HG03196 (cell line): ENCODE results near the gene DMKN.

Source experiments
- ATAC-seq: cut with Tn5 transposase; IDR thresholded peaks from one replicate; pipeline ENCODE4 v1.9.1; 2021; ENCODE audit not compliant: unreplicated experiment

Gene DMKN

DNA sequence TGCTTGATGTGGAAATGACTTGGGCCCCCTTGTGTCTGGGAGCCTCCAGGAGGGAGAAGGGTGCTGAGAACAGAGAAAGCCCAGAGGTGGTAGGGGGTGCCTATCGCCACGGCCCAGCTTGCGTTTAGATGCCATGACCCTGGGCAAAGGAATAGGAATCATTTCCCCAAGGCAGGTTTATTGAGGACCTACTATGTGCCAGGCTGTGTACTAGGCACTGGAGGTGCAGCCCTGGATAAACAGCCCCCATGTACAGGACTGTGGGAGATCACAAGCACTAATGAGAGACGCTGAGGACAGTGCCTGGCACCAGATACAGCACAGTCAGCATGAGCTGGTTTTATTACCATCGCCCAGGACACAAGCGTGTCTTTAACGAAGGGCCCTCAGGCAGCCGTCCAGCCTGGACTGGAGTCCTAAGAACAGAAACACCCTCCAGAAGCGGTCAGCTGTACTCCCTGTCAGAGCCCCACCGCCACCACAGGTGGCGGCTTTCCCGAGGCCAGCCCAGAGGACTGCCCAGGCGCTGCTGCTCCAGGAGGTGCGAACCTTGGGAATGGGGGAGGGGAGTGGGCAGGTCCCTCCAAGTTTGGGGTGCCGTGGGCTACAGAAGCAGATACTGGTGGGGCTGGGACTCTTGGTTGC, 36.6 kb upstream of the DMKN start:
- no peak for ATAC-seq

DNA sequence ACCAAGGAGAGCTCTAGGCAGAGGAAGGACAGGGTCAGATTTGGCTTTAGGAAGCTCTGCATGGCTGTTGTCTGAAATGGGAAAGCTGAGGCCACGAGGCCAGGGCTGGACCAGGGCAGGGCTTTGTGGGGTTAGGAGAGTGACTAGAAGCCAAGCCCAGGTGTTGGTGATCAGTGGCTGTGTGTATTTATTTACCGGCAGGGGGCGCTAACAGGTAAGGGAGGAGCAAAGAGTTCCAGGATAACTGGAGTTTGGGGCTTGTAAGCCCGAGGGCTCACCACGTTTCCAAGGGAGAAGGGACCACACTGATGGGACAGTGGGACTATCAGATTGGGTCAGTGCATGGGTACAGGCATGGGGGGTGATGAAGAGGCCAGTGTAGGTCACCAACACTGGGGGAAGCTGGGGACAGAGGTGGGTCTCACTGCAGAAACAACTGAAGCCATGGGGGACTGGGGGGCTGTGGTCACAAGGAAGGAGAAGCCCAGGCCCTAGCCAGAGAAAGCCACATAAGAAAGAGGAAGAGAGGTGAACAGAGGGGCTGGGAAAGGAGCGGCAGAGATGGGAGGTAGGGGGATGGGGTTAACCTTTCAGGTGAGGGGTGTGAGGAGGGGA, 35.8 kb upstream of the DMKN start:
- ATAC-seq: no peak

DNA sequence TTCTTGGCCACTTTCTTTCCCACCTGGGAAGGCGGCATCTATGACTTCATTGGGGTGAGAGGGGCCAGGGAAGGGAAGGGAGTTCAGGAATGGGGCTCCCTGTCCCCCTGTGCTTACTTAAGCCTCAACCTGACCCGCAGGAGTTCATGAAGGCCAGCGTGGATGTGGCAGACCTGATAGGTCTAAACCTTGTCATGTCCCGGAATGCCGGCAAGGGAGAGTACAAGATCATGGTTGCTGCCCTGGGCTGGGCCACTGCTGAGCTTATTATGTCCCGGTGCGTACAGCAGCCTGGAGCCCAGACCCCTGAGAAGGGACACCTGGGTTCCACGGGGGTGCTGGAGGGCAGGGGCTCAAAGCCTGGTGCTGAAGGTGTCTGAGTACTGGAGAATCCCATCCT, 33.1 kb upstream of the DMKN start:
- no peak for ATAC-seq

DNA sequence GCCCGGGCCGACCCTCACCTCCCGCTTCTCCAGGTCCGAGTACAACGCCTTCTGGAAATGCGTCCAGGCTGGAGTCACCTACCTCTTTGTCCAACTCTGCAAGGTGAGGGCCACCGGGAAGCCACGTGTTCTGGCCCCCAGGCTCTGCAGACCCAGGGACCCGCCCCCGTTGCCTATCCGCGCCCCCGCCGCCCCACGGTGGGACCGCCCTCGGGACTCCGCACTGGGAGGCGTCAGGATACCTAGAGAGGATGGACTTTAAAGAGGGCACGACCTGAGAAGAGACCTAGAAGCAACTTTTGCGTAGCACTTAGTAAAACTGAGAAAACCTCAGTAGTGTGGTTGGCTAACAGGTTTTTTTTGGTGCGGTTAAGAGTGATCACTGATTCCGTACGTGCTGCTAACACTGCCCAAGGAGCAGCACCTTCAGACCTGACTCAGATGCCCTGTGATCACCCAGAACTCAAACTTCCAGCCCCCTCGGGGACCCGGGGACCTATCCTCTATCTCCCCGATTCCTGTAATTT, 32.5 kb upstream of the DMKN start:
- peak; percentile 26 for ATAC-seq

DNA sequence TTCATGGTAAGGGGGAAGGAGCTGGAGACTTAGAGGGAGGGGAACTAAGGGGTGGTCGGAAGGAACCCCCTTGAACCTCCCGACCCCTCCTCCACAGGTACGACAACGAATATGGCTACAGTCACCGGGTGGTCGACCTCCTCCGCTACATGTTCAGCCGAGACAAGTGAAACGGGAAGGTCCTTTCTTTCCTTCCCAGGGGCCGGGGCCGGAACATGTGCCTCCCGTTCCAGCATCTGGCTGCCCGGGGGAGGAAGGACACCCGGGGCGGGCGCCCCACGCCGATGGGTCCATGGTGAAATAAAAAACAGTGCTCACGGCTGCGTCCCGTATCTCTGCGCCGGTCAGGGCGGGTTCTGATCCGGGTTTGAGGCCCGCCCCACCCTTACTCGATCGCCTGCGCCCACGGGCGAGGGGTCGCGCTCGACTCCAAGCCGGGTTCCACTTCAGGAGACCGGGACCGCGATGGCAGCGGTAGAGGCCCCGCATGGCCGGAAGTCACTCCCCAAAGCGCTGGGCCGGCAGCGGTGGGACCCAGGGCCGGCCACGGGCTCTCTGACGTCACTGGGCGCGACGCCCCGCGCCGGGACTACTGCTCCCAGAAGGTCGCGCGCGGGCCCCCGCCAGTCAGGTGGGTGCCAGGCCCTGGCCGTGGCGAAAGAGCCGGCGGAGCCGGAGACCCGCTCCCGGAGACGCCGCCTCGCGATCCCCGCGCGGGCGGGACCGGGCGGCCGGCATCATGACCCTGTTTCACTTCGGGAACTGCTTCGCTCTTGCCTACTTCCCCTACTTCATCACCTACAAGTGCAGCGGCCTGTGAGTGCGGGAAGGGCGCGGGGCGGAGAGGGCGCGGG, 31.8 kb upstream of the DMKN start, which contains the start of gene TMEM147:
Gene TMEM147, plus strand, starts transcription at position 626 of the 854 bp plus-strand sequence. Its CDS starts 114 bp downstream, at position 740.
- ATAC-seq: peak; percentile 79

DNA sequence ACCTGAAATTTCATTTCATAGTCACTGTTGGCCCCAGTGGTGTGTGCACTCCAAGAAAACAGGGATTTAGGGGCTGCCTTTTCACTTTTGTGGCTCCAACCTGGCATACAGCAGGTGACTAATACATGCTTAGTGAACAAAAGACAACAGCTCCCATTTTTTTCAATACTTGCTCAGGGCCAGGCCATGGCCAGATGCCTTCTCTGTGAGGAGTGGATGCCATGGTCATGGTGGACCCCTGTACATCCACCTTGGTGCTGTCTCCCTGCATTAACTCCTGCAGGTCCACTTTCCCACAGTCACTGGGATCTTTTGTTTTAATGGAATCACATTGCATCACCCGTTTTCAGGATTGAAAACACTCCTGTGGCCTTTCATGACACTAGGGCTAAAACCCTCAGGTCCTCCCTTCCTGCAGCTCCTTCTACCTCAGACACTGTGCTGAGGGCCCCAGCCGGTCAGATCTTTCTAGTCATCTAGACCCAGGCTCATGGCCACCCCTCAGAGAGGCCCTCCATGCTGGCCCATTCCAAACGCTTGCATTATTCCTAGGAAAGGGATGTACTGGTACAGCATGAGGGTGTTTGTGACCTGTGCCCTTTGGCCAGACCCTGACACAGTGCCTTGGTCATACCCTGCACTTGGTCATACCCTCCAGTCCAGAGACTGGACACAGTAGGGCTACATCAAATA, 30.8 kb upstream of the DMKN start:
- no peak for ATAC-seq

DNA sequence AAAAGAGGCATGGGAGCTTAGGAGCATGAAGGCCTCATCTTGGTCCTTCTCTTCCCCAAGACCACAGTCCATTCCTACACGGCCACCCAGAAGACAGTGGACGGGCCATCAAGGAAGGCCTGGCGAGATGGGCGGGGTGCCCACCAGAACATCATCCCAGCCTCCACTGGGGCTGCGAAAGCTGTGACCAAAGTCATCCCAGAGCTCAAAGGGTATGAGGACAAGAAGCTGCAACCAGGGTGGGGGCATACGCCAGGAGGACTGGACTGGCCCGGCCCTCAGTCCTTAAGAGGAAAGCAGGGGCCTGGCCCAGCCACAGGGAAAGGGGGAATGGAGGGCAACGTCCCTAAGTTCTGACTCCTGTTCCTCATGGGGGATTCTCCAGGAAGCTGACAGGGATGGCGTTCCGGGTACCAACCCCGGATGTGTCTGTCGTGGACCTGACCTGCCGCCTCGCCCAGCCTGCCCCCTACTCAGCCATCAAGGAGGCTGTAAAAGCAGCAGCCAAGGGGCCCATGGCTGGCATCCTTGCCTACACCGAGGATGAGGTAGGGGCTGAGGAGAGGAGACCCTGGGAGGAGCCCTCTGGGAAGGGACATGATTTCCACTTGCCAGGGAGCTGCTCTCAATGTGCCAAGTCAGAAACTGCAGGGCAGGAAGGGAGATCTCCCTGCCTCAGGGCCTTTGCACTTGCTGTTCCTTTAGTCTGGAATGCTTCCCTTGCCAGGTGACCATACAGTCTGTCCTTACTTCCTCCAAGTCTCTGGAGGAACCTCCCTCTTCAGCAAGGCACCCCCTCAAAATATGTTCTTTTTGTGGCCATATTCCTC, 30.0 kb upstream of the DMKN start:
- no peak for ATAC-seq

DNA sequence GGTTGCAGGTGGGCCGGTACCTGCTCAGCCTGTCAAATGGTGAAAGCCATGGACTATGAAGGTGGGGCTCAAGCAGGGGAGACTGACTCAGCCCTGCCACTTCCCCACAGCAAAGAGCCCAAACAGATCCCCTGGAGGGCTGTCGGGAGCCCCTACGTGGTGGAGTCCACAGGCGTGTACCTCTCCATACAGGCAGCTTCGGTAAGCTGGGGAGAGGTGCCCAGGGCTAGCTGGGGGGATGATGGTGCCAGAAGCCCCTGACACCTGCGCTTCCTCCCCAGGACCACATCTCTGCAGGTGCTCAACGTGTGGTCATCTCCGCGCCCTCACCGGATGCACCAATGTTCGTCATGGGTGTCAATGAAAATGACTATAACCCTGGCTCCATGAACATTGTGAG, 28.8 kb upstream of the DMKN start:
- no peak for ATAC-seq

DNA sequence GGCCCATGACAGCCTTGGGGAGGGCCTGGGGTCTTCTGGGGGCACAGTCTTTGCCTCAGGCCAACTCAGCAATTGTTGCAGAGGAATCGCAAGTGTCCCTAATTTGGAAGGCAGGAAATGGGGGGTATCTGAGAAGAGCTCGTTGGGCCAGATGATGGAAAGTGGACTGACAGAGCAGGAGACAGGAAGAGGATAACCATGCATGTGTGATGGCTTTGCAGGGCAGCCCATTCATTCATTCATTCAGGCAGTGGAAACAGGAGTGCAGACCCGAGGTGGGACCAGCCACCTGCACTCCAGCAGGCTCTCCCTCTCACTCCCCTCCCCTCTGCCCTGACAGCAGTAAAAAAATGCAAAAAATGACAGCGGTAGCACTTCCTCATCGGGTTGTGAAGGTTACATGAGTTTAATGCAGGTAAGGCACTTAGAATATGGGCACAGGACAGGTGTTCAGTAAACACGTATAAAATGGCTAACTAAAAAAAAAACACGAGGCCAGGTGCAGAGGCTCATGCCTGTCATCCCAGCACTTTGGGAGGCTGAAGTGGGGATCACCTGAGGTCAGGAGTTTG, 27.0 kb upstream of the DMKN start:
- no peak for ATAC-seq

DNA sequence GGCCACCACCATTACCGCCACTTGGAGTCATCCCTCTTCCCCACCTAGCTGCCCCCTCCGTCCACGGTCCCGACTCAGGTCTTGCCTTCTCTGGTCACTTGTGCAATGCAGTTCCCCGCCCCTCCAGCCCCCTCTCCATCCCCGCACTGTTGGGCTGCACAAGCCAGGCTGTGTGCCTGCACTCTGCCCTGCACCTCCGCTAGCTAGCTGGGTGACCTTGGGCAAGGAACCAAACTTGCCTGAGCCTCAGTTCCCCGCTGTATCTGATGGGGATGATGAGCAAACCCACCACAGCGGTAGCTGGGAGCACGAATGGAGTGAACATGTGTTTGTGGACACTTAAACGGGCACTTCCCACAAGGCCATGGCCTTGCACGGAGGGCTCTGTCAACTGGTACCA, 26.4 kb upstream of the DMKN start:
- no peak for ATAC-seq

DNA sequence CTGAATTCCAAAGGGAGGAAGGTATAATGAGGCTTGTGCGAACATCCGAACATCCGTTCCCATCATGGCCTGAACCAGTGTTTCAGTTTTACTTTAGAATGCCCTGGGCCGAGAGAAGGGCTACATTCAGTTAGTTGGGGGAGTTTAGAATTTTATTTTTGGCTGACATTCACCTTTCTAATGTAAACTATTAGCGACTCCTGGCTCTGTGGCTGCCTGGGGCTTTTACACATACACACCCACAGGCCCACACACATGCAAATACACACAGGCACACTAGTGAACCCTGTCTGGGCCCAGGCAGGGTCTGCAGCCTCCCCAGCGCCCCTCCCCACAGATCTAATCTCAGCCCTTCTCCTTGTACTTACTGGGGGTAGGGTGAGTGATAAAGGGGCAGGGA, 25.9 kb upstream of the DMKN start:
- ATAC-seq: no peak

DNA sequence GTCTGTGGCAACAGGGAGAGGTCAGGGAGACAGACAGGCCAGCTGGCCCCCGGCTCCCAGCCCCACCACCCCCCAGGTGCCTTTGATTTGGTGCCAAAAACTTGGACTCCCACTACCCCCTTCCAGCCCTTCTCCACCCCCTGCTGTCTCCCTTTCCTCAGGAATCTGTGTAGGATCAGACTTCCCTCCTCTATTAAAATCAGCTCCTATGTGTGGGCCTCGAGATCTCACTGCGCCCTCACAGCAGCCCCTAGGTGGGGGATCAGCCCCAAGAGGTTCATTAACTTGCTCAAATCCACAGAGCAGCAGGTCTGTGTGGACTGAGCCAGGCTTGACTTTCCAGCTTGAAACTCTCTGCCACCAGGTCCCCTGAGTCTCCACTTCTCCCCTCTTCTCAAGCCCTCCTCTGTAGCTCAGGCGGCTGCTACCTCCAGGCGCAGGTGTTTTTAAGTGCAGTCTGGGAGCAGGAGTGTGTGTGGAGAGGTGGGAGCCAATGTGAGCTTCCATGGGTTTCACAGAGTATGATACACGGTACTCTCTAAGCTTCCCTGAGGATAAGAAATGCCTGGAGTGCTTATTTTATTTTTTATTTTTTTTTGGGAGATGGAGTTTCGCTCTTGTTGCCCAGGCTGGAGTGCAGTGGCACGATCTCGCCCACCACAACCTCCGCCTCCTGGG, 21.5 kb upstream of the DMKN start:
- ATAC-seq: no peak

DNA sequence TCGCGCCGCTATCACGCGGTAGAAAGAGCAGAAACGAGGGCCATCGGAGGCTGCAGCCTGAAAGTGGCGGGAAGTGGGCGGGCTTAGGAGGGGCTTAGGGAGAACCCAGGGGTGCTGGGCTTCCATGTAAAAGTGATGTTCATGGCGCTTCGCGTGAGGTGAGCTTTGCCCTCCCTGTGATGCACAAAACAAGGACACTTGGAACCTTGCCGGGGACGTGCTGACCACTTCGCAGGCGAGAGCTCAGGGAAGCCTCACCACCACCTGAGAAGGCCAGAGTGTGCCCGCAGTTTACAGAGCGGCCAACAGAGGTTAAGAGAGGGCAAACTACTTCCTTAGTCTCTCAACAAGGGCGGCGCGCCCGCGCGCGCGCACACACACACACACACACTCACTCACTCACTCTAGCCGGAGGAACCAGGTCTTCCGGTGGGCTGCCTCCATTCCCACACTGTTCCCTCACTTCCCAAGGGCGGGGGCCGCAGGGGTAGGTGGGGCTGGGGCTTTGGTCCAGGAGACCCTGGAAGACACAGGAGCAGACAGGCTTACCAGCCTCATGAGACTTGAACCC, 20.5 kb upstream of the DMKN start:
- ATAC-seq: no peak

DNA sequence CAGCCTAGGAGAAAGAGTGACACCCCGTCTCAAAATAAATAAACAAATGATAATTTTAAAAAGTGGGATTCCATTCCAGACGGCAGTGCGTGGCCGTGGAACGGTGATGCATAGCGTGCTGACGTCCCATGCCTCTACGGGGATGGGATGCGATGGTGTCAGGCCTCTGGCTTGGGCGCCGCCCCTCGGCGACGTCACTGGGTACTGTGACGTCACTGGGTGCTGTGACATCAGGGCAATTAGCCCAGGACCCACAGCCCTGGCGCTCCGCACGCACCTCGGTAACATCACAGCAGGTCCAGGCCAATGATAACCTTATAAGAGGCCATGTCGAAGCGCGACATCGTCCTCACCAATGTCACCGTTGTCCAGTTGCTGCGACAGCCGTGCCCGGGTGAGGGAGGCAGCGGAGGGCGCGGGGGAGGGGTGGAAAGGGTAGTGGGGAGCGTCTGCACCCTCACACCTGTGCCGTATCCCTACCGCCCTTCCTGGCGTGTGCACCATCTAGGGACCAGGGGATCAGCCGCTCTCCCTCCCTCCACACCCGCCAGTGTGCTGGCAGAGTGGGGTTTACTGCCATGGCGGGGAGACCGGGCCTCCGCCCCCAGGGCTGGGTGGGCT, 19.9 kb upstream of the DMKN start, which contains the start of gene GAPDHS:
Gene GAPDHS, plus strand, starts transcription at position 256 of the 621 bp plus-strand sequence. Its CDS starts 72 bp downstream, at position 328.
- ATAC-seq: no peak

DNA sequence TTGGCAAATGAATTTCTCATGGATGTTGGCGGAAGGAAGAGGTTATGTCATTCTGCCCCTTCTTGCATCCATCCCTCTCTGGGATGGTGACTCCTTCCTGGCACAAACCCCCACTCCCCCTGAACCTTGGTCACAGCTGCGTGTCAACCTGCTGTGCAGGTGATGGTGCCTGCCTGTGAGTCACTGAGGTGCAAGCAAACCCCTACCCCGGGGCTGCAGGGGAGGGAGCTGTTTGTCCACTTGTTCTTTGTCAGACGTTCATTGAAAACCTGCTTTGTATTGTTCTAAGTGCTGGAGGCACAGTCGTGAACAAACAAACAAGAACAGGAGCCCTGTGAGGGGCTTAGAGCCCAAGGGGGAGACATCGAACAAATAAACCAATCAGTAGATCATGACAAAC, 17.8 kb upstream of the DMKN start:
- no peak for ATAC-seq

DNA sequence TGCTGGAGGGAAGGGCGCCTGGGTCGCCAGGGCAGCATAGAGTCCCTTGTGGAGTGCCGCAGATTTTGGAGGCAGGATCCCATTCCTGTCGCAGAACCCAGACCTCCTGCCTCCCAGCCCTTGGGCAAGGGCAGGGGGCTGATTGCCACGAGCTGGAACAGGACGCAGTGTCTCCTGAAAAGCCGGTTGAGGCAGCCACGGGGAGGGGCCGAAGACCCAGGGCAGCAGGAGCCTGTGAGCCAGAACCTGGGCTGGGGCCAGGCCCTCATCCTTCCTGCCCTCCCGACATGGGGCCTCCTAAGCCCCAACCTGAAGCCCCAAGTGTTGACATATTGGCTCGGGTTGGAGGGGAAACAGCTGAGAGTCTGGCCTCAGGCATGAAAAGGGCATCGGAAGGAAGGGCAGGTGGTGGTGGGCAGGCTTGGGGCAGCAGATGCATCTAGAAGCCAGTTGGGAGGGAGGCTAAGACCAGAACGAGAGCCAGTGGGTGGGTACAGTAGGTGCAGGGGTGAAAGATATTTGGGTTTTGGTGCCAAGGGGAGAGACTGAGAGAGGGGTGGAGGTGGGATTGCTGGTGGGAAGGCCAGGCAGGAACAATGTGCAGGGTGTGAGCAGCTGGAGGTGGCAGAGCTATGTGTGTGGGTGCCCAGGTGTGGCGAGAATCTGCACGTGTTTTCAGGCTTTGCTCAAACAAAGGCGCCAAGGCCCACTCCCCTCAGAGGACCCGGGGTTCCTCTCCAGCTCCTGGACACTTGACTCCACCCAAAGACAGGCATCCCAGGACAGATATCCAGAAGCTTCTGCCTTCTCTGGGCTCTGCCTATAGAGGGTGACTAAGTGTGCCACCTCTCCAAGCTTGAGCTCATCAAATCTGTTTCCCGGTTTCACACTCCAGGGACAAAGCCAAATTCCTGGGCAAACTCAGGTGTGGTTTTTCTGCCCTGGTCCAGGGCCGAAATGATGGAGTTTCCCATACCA, 16.1 kb upstream of the DMKN start:
- ATAC-seq: no peak
